ENCODE data around the gene GALNT2. TPM values are rescaled to one million over a fixed set of nuclear protein-coding genes. Genes with fewer than 3 reads are reported as not detected.

The GALNT2 gene
- total and polyA plus RNA-seq, 9 of the 15 experiments (the other 6 are each of a cell fraction or from before 2014, with no cell fraction given): 1.6 to 106 (median 51.9) TPM

DNA sequence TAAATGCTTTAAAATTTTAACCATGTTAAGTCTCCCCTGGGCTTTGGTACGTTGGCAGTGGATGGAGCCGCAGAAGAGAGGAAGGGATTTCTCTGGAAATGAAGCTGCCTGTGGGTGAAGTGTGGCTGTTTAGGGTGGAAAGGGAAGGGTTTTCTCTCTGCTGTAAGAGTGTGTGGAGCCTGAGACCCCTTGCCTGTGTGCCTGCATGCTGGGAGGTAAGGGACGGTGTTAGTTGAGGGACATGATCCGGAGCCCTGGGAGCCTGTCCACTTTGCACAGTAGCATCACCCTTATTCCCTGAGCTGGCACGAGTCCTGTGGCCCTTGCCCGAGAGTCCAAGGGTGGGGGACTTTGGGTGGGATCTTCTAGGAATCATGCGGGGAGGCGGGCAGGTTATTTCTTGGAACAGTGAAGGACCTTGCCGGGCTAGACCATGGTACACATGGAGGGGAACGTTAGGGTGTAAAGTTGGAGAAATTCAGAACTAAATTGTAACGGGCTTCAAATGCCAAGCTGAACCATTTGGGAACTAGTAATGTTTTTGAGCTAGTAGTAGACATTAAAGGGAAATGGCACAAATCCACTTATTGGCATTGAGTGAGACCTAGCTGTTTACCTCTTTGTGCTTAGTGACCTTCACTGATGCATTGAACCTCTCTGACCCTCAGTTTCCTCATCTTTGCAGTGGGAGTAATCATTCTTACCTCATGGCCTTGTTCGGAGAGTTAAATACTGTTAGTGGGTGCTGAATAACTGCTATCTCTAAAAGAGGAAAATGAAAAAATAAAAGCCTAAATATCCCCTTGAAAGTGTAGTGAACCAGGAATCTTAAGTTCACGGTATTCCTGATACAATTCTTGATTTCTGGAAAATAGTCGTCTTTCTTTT is 3.5 kb downstream of the GALNT2 start:
- ChIA-PET CTCF (ENCODE audit: low intra/inter-chr PET ratio) (interaction anchor here (0.6 kb wide), 1 partner anchor 813 kb away, joined by 3 read pairs; no protein-coding TSS in a partner anchor), POLR2A (interaction anchor here (0.5 to 3.0 kb wide), 7 partner anchors 8 to 107 kb away, joined by 3 to 21 read pairs (median 4); no protein-coding TSS in a partner anchor)
- H2AFZ ChIP-seq (ENCODE audit: low read depth, low read length): no peak overlapping the region
- H3K9me3 ChIP-seq (replicated peaks; ENCODE audit: control insufficient read depth, insufficient read depth, low read depth, low read length): no peaks in the 10 kb centered on the region
- in situ Hi-C loops (cut with MboI): no loop called here
- DNase-seq (ENCODE audit: extremely low read depth in 1 of 4, low spot score in 3 of 4) (no peak), FAIRE-seq (no peak), ATAC-seq (no peak)
- TF ChIP-seq ZBED1 (IDR thresholded peaks at IDR 0.05) (no peak), ZBTB12 (CRISPR knock-in tag; IDR thresholded peaks at IDR 0.05) (no peak), RBM25 (IDR thresholded peaks at IDR 0.05; ENCODE audit: low read depth, low read length, severe bottlenecking) (peak; percentile 88), BCOR (IDR thresholded peaks at IDR 0.05) (0 out of 2 replicates have a peak, but pooled peaks have one; percentile 16), KDM1A (IDR thresholded peaks at IDR 0.05) (0 out of 4 replicates have a peak, but pooled peaks of 1 of the 2 experiments have one; percentile 13), PRDM10 (IDR thresholded peaks at IDR 0.05; ENCODE audit: partially characterized antibody) (peak; percentile 79), CHD4 (IDR thresholded peaks at IDR 0.05; ENCODE audit: insufficient read depth, insufficient replicate concordance, low read depth, low read length, poor library complexity, severe bottlenecking) (no peak)
- BruUV-seq (replicated peaks): no TSS peak
- H3K4me3 ChIP-seq: no peak overlapping the region
- H3K9me1 ChIP-seq (ENCODE audit: control insufficient read depth, insufficient read depth, low read length): peaks cover 9% of the 10 kb centered on the region
- H3K4me1 ChIP-seq (replicated peaks in 1 of 2; ENCODE audit: control insufficient read depth in 2 of 2, insufficient read depth in 2 of 2, low read length in 2 of 2): peaks cover 27 to 47% of the 10 kb centered on the region in 2 experiments
- 63% methylated on average over 14 of the region's 14 CpGs for WGBS (ENCODE audit: insufficient coverage, low coverage, missing lambda C conversion rate)
- peaks cover 8% of the 10 kb centered on the region; the same call in 1 of the 3 replicates for H3K36me3 ChIP-seq (ENCODE audit: control insufficient read depth, insufficient read depth, low read length)
- H3K27ac ChIP-seq (ENCODE audit: extremely low read depth, low read depth, low read length): no peak overlapping the region
- intact Hi-C loops (cut with micrococcal nuclease): no loop called here
- no peaks in the 10 kb centered on the region for H3K27me3 ChIP-seq (ENCODE audit: control insufficient read depth in 2 of 2, insufficient read depth in 2 of 2, low read length in 2 of 2)
- H3K4me2 ChIP-seq (ENCODE audit: insufficient read depth, low read length): peak overlapping the region; percentile 15; the same call in 1 of the 2 replicates
- H3K9ac ChIP-seq (ENCODE audit: insufficient read depth in 1 of 2, low read depth in 2 of 2, low read length in 2 of 2): peak overlapping the region in 1 of 2 experiments; percentile 76; a peak in 1 of 4 replicates
- H4K20me1 ChIP-seq (replicated peaks; ENCODE audit: control insufficient read depth, insufficient read depth, low read length): peaks cover 42% of the 10 kb centered on the region
- peaks cover 84% of the 10 kb centered on the region for H3K79me2 ChIP-seq (ENCODE audit: control insufficient read depth, insufficient read depth, low read length)

All from K562 (cell line).